ENCODE data around the gene MRPL14.

Gene MRPL14

DNA sequence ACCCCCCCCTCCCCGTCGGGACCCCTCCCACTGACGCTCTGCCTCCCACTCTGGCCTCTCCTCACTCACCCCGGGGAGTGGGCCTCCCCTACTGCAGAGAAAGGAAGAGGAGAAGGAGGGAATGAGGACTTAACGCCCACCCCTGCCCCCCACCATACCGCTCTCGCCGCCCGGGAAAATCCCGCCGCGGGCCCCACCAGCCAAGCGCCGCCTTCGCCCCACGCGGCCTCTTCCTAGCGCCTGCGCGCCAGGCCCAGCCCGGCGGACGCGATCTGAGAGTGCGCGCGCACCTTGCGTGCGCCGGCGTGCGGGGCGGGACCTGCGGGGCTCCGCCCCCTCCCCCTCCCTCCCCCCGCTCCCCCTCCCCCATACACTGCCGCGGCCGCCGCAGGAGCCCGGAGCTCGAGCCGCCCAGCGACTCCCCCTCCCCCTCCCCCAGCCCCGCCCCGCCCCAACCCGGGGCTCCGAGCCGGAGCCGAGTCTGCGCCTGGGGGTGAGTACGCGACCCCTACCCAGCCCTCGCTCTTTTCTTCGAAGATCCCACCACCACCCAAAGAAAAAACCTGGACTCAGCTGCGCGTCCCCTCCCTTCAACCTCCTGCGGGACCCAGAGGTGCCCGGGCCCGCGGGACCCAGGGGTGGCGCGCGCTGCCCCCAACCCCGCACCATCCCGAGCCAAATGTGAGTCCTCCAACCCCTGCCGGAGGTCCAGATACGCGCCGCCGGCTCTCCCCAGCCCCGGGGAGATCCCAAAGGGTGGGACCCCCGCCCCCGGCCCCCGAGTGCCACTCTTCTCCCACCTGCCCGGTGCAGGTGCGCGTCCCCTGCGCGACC is at the start of gene MRPL14, which contains the start of gene TMEM63B:
MRPL14 (minus strand) TSS at position 267 of the 834 bp plus-strand sequence. CDS start 10,841 bp downstream, outside the sequence.
TMEM63B (plus strand) TSS at position 369 of the 834 bp plus-strand sequence. CDS start 7,031 bp downstream, outside the sequence.
- no peaks in the 10 kb centered on the region for H3K9me3 Mint-ChIP-seq
- H3K27me3 Mint-ChIP-seq (ENCODE audit: low read depth) = no peaks in the 10 kb centered on the region
- peak within 1 kb of the TSS; percentile 91 to 98 (median 96) for H3K27ac Mint-ChIP-seq
- peaks cover 4% of the 10 kb centered on the region for H3K36me3 Mint-ChIP-seq (ENCODE audit: low read depth)
- peaks cover 56% of the 10 kb centered on the region for H3K4me1 Mint-ChIP-seq
- TF ChIP-seq, protein P1, sequence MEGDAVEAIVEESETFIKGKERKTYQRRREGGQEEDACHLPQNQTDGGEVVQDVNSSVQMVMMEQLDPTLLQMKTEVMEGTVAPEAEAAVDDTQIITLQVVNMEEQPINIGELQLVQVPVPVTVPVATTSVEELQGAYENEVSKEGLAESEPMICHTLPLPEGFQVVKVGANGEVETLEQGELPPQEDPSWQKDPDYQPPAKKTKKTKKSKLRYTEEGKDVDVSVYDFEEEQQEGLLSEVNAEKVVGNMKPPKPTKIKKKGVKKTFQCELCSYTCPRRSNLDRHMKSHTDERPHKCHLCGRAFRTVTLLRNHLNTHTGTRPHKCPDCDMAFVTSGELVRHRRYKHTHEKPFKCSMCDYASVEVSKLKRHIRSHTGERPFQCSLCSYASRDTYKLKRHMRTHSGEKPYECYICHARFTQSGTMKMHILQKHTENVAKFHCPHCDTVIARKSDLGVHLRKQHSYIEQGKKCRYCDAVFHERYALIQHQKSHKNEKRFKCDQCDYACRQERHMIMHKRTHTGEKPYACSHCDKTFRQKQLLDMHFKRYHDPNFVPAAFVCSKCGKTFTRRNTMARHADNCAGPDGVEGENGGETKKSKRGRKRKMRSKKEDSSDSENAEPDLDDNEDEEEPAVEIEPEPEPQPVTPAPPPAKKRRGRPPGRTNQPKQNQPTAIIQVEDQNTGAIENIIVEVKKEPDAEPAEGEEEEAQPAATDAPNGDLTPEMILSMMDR (IDR thresholded peaks at IDR 0.05; ENCODE audit: unreplicated experiment in 3 of 3) = no peak
- H3K4me3 Mint-ChIP-seq = peak within 1 kb of the TSS; percentile 96 to 98 (median 97)

DNA sequence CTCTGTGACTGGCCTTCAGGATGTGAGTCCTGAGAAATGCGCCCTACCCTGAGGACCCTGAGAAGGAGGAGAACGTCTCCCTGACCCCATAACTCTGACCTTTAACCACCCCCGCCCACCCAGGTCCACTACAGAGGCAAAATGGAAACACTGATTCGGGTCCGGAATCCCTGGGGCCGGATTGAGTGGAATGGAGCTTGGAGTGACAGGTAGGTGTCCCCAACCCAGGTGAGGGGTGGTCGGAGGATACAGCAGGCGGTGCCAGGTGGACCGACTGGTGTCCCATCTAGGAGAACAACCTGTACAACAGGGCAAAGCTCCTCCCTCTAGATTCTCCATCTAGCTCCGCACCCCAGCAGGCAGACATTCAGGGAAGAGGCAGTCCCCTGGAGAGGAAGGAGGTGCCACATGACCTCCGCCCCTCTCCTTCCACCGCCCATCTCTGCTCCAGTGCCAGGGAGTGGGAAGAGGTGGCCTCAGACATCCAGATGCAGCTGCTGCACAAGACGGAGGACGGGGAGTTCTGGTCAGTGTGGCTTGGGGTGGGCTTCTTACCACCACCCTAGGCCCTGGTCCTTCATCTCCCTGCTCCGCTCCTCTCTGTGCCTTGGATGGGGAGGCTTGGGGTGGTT is 49.0 kb upstream of the MRPL14 start:
- Mint-ChIP-seq H3K4me1 (peaks cover 6% of the 10 kb centered on the region), H3K4me3 (no peak overlapping the region), H3K9me3 (no peaks in the 10 kb centered on the region), H3K27ac (no peak overlapping the region), H3K27me3 (ENCODE audit: low read depth) (peaks cover 6% of the 10 kb centered on the region), H3K36me3 (ENCODE audit: low read depth) (no peaks in the 10 kb centered on the region)
- TF ChIP-seq, protein P1 (IDR thresholded peaks at IDR 0.05; ENCODE audit: unreplicated experiment in 3 of 3) = no peak

DNA sequence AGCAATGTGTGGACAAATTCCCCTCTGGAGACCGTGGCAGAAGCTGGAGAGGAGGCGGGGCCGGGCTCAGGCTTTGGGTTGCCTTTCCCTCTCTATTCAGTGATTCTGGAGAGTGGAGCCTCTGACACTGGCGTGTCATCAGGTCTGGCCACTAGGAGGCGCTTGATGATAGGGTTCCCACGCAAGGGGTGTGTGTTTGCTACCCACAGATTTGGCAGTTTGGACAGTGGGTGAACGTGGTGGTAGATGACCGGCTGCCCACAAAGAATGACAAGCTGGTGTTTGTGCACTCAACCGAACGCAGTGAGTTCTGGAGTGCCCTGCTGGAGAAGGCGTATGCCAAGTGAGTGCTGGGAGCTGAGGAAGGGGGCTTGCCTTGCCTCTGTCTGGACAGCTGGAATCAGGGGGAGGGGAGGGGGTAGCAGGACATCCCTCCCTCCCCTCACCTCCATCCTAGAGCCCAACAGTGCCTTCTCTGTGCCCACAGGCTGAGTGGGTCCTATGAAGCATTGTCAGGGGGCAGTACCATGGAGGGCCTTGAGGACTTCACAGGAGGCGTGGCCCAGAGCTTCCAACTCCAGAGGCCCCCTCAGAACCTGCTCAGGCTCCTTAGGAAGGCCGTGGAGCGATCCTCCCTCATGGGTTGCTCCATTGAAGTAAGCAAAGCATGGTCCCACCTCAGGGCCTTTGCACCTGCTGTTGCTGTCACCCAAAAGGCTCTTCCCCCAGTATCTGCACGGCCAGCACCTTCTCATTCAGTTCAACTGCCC is 45.7 kb upstream of the MRPL14 start:
- H3K27me3 Mint-ChIP-seq (ENCODE audit: low read depth) = peaks cover 15% of the 10 kb centered on the region
- TF ChIP-seq, protein P1 (IDR thresholded peaks at IDR 0.05; ENCODE audit: unreplicated experiment in 3 of 3) = peak; percentile 83 to 89 (median 86)
- H3K36me3 Mint-ChIP-seq (ENCODE audit: low read depth) = no peaks in the 10 kb centered on the region
- H3K27ac Mint-ChIP-seq = no peak overlapping the region
- H3K4me1 Mint-ChIP-seq = peaks cover 6% of the 10 kb centered on the region
- no peaks in the 10 kb centered on the region for H3K9me3 Mint-ChIP-seq
- H3K4me3 Mint-ChIP-seq = no peak overlapping the region

DNA sequence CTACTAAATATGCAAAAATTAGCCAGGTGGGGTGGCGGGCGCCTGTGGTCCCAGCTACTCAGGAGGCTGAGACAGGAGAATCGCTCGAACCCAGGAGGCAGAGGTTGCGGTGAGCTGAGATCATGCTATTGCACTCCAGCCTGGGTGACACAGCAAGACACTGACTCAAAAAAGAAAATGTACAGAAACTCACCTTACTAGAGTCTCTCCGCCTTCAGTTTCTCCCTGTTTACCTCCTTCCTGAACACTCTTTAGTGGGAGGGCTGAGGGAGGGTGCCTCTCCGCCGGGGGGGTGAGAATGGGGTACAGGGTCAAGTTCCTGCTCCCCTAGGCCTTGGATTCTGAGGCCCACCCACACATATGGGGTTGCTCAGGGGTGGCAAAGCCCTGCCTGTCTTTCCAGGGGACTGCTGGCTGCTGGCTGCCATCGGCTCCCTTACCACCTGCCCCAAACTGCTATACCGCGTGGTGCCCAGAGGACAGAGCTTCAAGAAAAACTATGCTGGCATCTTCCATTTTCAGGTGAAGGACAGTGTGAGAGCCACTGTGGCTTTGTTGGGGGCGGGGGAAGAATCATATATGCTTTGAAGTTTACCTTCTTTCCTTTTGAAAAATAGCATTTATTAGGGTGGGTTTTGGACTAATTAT is 44.8 kb upstream of the MRPL14 start:
- no peaks in the 10 kb centered on the region for H3K36me3 Mint-ChIP-seq (ENCODE audit: low read depth)
- peaks cover 6% of the 10 kb centered on the region for H3K4me1 Mint-ChIP-seq
- TF ChIP-seq, protein P1 (IDR thresholded peaks at IDR 0.05; ENCODE audit: unreplicated experiment in 3 of 3) = no peak
- peaks cover 15% of the 10 kb centered on the region for H3K27me3 Mint-ChIP-seq (ENCODE audit: low read depth)
- H3K27ac Mint-ChIP-seq = no peak overlapping the region
- H3K9me3 Mint-ChIP-seq = no peaks in the 10 kb centered on the region
- H3K4me3 Mint-ChIP-seq = no peak overlapping the region

DNA sequence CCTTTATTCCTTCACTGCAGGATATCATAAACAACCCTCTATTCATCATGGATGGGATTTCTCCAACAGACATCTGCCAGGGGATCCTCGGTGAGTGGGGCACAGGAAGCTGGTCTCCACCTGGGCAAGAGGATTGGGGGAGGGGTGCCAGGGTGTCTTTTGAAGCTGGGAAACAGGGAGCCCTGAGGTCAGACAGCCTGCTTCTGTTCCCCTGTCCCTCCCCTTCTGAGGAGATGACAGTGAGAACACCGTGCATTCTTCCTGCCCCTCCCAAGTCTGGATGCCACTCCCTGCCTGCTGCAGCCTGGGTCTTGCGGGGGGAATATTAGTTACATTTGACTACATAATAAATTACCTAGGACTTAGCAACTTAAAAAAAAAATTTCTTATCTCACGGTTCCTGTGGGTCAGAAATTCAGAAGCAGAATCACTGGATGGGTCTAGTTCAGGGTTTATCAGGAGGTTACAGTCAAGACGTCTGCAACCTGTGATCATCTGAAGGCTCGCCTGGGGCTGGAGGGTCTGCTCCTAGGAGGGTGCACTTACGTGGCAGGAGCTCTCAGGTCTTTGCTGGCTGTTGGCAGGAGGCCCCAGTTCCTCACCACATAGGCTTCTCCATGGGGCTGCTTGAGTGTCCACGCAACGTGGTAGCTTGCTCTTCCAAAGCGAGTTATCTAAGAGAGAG is 42.8 kb upstream of the MRPL14 start:
- Mint-ChIP-seq H3K27ac (no peak overlapping the region), H3K4me3 (no peak overlapping the region), H3K36me3 (ENCODE audit: low read depth) (no peaks in the 10 kb centered on the region), H3K9me3 (no peaks in the 10 kb centered on the region), H3K27me3 (ENCODE audit: low read depth) (peaks cover 14% of the 10 kb centered on the region), H3K4me1 (peaks cover 6% of the 10 kb centered on the region)
- TF ChIP-seq, protein P1 (IDR thresholded peaks at IDR 0.05; ENCODE audit: unreplicated experiment in 3 of 3) = no peak
